GM19043 (cell line): Measurements from ENCODE around the gene FCRLB.
A peak's percentile ranks its signal among the peaks of the same experiment; 100 is the strongest.
"Not testable (repeated sequence)": the region's sequence is repeated elsewhere in the genome, so short reads cannot be mapped to it uniquely, and the experiment has no call there.

Experiments
- ATAC-seq: cut with Tn5 transposase; IDR thresholded peaks from one replicate; pipeline ENCODE4 v1.9.1; 2021; ENCODE audit warnings: low read depth; ENCODE audit not compliant: unreplicated experiment

FCRLB gene

GRCh38 chr1:161718559-161719324 lies 2.6 kb upstream of the FCRLB start:
- ATAC-seq = peak; percentile 53

GRCh38 chr1:161719325-161719611 lies 2.1 kb upstream of the FCRLB start:
- ATAC-seq = peak; percentile 44

- no peak for ATAC-seq
These were observed 922 bp upstream of the FCRLB start for GRCh38 chr1:161720422-161720821.

- ATAC-seq = no peak
These were observed 497 bp downstream of the FCRLB start for GRCh38 chr1:161721738-161722343.

GRCh38 chr1:161722406-161722805 lies 1.1 kb downstream of the FCRLB start:
- no peak for ATAC-seq

GRCh38 chr1:161723459-161724141 lies 2.3 kb downstream of the FCRLB start:
- no peak for ATAC-seq

- ATAC-seq = not testable (repeated sequence)
These were observed 4.0 kb downstream of the FCRLB start for GRCh38 chr1:161725258-161725907.

- no peak for ATAC-seq
These were observed 4.6 kb downstream of the FCRLB start for GRCh38 chr1:161725908-161726472.

- ATAC-seq = peak; percentile 44
These were observed 5.3 kb downstream of the FCRLB start for GRCh38 chr1:161726473-161727255.

GRCh38 chr1:161727256-161727924 lies 6.0 kb downstream of the FCRLB start:
- ATAC-seq = no peak

- no peak for ATAC-seq
These were observed 7.3 kb downstream of the FCRLB start for GRCh38 chr1:161728376-161729226.

- ATAC-seq = no peak
These were observed 8.8 kb downstream of the FCRLB start for GRCh38 chr1:161730050-161730564.

- ATAC-seq = no peak
These were observed 9.9 kb downstream of the FCRLB start for GRCh38 chr1:161731241-161731640.

- no peak for ATAC-seq
These were observed 10.8 kb downstream of the FCRLB start for GRCh38 chr1:161731981-161732718.

- ATAC-seq = no peak
These were observed 12.2 kb downstream of the FCRLB start for GRCh38 chr1:161733526-161733925.

- ATAC-seq = no peak
These were observed 14.5 kb downstream of the FCRLB start for GRCh38 chr1:161735837-161736236.

- ATAC-seq = no peak
These were observed 15.1 kb downstream of the FCRLB start for GRCh38 chr1:161736335-161736969.
